Left ventricle myocardium inferior (tissue), 1 donor: ENCODE data around the gene ZNF503. TPM values are rescaled to one million over a fixed set of nuclear protein-coding genes. Genes with fewer than 3 reads are reported as not detected.

Experiments
- total RNA-seq: library from RNA; stranded (reverse); fragmentation: NEBNext Ultra II Directional; extraction: Animal tissue kit (Norgen Biotek cat#: 25700); gene quantifications from one replicate; pipeline ENCODE4 v1.2.1, GENCODE V29; 2021
- donor health status: DM: no; HTN: yes; CAD: no; lungs with severe emphysema.

ZNF503 gene
- total RNA-seq, 1 donor from 2014 or later: 5.9 TPM

Other genes starting within 250 kb of the ZNF503 start
- gene VDAC2, start 191.0 kb downstream of the ZNF503 start, total RNA-seq: 442 TPM
- 29.0 TPM for gene COMTD1, start 165.8 kb downstream of the ZNF503 start, total RNA-seq
- gene LRMDA, start 29.9 kb upstream of the ZNF503 start, total RNA-seq: 18.7 TPM